ENCODE measurements around the gene NPM1.

Gene NPM1

DNA sequence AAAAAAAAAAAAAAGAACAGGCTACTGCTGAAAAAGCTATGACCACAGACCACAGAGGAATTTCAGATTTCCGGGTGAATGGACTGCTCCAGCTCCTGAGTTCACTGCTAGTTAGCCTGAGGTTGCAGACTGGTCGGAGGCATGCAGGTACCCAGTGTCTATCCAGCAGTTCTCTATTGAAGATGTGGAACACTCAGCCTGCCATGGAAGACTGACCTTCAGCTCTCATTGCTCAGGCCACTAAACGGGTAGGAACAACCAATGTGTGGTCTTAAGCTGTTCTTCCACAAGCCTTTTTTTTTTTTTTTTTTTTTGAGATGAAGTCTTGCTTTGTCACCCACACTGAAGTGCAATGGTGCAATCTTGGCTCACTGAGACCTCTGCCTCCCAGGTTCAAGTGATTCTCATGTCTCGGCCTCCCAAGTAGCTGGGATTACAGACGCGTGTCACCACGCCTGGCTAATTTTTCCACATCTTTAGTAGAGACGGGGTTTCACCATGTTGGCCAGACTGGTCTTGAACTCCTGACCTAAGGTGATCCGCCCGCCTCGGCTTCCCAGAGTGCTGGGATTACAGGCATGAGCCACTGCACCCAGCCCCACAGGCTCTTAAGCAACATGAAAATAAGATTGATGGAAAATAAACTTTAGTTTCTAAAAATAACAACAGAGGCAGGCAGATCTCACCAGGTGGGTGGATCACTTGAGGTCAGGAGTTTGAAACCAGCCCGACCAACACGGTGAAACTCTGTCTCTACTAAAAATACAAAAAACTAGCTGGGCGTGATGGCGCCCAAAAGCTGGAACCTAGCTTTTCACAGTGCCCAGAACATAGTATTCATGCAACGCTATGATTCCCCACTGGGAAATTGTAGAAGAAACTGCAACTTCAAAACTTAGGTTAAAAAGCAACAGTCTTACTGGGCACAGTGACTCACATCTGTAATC, 20.0 kb upstream of the NPM1 start:
- TF ChIP-seq FOXM1 (IDR thresholded peaks at IDR 0.05; ENCODE audit: borderline replicate concordance, low read depth), result no peak
- TF ChIP-seq EP300 (IDR thresholded peaks at IDR 0.05; ENCODE audit: borderline replicate concordance), result no peak
- no peak for TF ChIP-seq TAF1 (IDR thresholded peaks at IDR 0.05; ENCODE audit: low read depth)
- no peak for TF ChIP-seq RAD21 (IDR thresholded peaks at IDR 0.05; ENCODE audit: low read depth)
- TF ChIP-seq, protein P1, sequence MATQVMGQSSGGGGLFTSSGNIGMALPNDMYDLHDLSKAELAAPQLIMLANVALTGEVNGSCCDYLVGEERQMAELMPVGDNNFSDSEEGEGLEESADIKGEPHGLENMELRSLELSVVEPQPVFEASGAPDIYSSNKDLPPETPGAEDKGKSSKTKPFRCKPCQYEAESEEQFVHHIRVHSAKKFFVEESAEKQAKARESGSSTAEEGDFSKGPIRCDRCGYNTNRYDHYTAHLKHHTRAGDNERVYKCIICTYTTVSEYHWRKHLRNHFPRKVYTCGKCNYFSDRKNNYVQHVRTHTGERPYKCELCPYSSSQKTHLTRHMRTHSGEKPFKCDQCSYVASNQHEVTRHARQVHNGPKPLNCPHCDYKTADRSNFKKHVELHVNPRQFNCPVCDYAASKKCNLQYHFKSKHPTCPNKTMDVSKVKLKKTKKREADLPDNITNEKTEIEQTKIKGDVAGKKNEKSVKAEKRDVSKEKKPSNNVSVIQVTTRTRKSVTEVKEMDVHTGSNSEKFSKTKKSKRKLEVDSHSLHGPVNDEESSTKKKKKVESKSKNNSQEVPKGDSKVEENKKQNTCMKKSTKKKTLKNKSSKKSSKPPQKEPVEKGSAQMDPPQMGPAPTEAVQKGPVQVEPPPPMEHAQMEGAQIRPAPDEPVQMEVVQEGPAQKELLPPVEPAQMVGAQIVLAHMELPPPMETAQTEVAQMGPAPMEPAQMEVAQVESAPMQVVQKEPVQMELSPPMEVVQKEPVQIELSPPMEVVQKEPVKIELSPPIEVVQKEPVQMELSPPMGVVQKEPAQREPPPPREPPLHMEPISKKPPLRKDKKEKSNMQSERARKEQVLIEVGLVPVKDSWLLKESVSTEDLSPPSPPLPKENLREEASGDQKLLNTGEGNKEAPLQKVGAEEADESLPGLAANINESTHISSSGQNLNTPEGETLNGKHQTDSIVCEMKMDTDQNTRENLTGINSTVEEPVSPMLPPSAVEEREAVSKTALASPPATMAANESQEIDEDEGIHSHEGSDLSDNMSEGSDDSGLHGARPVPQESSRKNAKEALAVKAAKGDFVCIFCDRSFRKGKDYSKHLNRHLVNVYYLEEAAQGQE (IDR thresholded peaks at IDR 0.05; ENCODE audit: low read depth), result no peak
- TF ChIP-seq TCF12 (IDR thresholded peaks at IDR 0.05; ENCODE audit: low read depth), result no peak
- TF ChIP-seq EGR1 (IDR thresholded peaks at IDR 0.05), result no peak
- no peak for TF ChIP-seq ZBTB7A (IDR thresholded peaks at IDR 0.05; ENCODE audit: low read depth)
- TF ChIP-seq CREB1 (IDR thresholded peaks at IDR 0.05; ENCODE audit: low read depth), result no peak
- TF ChIP-seq, protein P2, sequence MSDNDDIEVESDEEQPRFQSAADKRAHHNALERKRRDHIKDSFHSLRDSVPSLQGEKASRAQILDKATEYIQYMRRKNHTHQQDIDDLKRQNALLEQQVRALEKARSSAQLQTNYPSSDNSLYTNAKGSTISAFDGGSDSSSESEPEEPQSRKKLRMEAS (IDR thresholded peaks at IDR 0.05), result no peak
- no peak for TF ChIP-seq TEAD4 (IDR thresholded peaks at IDR 0.05)
- TF ChIP-seq, protein P3, sequence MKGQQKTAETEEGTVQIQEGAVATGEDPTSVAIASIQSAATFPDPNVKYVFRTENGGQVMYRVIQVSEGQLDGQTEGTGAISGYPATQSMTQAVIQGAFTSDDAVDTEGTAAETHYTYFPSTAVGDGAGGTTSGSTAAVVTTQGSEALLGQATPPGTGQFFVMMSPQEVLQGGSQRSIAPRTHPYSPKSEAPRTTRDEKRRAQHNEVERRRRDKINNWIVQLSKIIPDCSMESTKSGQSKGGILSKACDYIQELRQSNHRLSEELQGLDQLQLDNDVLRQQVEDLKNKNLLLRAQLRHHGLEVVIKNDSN (IDR thresholded peaks at IDR 0.05), result no peak
- no peak for TF ChIP-seq NFIC (IDR thresholded peaks at IDR 0.05)
- no peak for TF ChIP-seq YY1 (IDR thresholded peaks at IDR 0.05; ENCODE audit: low read depth)
- TF ChIP-seq CEBPB (IDR thresholded peaks at IDR 0.05), result no peak

DNA sequence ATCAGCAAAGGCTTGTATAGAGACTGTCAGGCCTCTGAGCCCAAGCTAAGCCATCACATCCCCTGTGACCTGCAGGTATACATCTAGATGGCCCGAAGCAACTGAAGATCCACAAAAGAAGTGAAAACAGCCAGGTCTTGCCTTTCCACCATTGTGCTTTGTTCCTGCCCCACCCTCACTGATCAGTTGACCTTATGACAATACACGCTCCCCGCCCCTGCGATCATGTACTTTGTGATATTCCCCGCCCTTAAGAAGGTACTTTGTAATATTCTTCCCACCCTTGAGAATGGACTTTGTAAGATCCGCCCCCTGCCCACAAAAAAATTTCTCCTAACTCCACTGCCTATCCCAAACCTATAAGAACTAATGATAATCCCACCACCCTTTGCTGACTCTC, 18.6 kb upstream of the NPM1 start:
- TF ChIP-seq EP300 (IDR thresholded peaks at IDR 0.05; ENCODE audit: borderline replicate concordance), result no peak
- TF ChIP-seq, protein P2 (IDR thresholded peaks at IDR 0.05), result no peak
- TF ChIP-seq ZBTB7A (IDR thresholded peaks at IDR 0.05; ENCODE audit: low read depth), result no peak
- TF ChIP-seq, protein P1 (IDR thresholded peaks at IDR 0.05; ENCODE audit: low read depth), result no peak
- TF ChIP-seq TCF12 (IDR thresholded peaks at IDR 0.05; ENCODE audit: low read depth), result no peak
- no peak for TF ChIP-seq EGR1 (IDR thresholded peaks at IDR 0.05)
- no peak for TF ChIP-seq YY1 (IDR thresholded peaks at IDR 0.05; ENCODE audit: low read depth)
- no peak for TF ChIP-seq CEBPB (IDR thresholded peaks at IDR 0.05)

DNA sequence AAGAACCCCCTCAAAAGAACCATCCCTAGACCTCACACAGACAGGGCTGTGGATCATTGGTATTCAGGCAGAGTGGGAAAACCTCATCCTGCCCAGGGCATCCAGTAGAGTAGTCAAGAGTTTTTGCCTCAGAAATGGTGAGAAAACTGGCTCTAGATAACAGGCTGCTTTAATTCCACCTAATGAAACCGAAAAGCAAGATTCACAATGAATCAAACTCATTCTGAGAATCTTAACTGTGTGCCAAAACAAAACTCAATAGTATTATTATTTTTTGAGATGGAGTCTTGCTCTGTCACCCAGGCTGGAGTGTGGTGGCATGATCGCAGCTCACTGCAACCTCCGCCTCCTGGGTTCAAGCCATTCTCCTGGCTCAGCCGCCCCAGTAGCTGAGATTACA, 17.8 kb upstream of the NPM1 start:
- no peak for TF ChIP-seq YY1 (IDR thresholded peaks at IDR 0.05; ENCODE audit: low read depth)

DNA sequence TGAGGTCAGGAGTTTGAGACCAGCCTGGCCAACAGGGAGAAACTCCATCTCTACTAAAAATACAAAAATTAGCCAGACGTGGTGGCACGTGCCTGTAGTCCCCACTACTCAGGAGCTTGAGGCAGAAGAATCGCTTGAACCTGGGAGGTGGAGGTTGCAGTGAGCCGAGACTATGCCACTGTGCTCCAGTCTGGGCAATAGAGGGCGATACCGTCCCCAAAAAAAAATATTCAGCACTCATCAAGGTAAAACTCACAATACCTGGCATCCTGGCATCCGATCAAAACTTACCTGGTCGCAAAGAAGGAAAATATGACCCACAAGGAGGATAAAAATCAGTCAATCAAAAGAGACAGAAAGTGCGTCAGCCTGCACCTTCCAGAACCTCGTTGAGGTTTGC, 16.8 kb upstream of the NPM1 start:
- peak; percentile 43; the same call in 1 of the 2 replicates for TF ChIP-seq RAD21 (IDR thresholded peaks at IDR 0.05; ENCODE audit: low read depth)

DNA sequence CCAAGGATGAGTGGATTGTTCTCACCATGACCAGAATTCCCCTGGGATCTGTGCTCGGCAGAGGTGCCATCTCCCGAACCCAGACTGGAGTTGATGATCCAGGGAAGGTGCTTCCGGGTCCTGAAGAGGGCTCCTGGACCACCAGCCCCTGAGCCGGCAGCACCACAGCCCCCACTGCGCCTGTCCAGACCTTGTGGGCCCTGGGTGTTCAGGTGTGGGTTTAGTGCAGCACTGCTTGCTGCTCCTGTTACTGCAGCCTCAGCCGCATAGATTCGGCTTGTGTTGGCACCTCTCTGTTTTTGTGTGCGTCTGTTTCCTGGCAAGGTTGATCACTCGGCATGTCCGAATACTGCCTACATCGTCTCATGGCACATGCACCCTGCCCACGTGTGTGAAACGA, 16.3 kb upstream of the NPM1 start:
- no peak for TF ChIP-seq FOXM1 (IDR thresholded peaks at IDR 0.05; ENCODE audit: borderline replicate concordance, low read depth)
- TF ChIP-seq RAD21 (IDR thresholded peaks at IDR 0.05; ENCODE audit: low read depth), result no peak
- no peak for TF ChIP-seq EGR1 (IDR thresholded peaks at IDR 0.05)
- TF ChIP-seq, protein P1 (IDR thresholded peaks at IDR 0.05; ENCODE audit: low read depth), result no peak
- no peak for TF ChIP-seq NFIC (IDR thresholded peaks at IDR 0.05)
- TF ChIP-seq, protein P3 (IDR thresholded peaks at IDR 0.05), result no peak
- no peak for TF ChIP-seq TAF1 (IDR thresholded peaks at IDR 0.05; ENCODE audit: low read depth)
